Breast epithelium (tissue), 4 donors: ENCODE data around the gene LIPC. TPM values are rescaled to one million over a fixed set of nuclear protein-coding genes. Genes with fewer than 3 reads are reported as not detected.

Experiments
- DNase-seq, 2 donors: peaks; one replicate each; pipeline ENCODE4 v3.0.0-alpha.2; 2019; ENCODE audit warnings: low spot score in 2 of 2
- H3K27ac ChIP-seq, 2 donors: fragments of 200-600 bp; sonication (generic) in 1 of 2; one replicate each; pipeline ENCODE4 v1.5.1; 2016 to 2019; ENCODE audit warnings: mild to moderate bottlenecking in 1 of 2
- H3K27me3 ChIP-seq, 2 donors: fragments of 200-600 bp; sonication (generic) in 1 of 2; one replicate each; pipeline versions ENCODE4 v1.5.1 to v1.6.0; 2017 to 2019; ENCODE audit warnings: control low read depth in 1 of 2, mild to moderate bottlenecking in 1 of 2
- H3K36me3 ChIP-seq: fragments of 200-600 bp; one replicate; pipeline ENCODE4 v1.5.1; 2019
- H3K4me1 ChIP-seq, 2 donors: fragments of 200-600 bp; sonication (generic); one replicate each; pipeline ENCODE4 v1.5.1; 2016 to 2019; ENCODE audit warnings: control low read depth in 1 of 2
- H3K4me3 ChIP-seq, 3 donors: fragments of 200-600 bp; sonication (generic); 1 replicate in 2 of 3; 2 replicates in 1 of 3; pipeline ENCODE4 v1.5.1; 2016 to 2019; ENCODE audit warnings: mild to moderate bottlenecking in 3 of 3, moderate library complexity in 2 of 3
- H3K9me3 ChIP-seq, 2 donors: fragments of 200-600 bp; sonication (generic) in 1 of 2; one replicate each; pipeline ENCODE4 v1.5.1; 2016 to 2019; ENCODE audit warnings: control low read depth in 1 of 2
- CTCF ChIP-seq, 3 donors: fragments of 450-650 bp; IDR thresholded peaks; one replicate each; pipeline ENCODE4 v1.5.1; 2016 to 2017; ENCODE audit warnings: antibody characterized with exemption in 3 of 3, mild to moderate bottlenecking in 3 of 3, moderate library complexity in 3 of 3
- POLR2A ChIP-seq: fragments of 450-650 bp; IDR thresholded peaks from one replicate; pipeline ENCODE4 v1.6.1; 2016; ENCODE audit warnings: antibody characterized with exemption, mild to moderate bottlenecking, moderate library complexity
- POLR2AphosphoS5 ChIP-seq, 3 donors: sonication (generic); formaldehyde crosslinking; IDR thresholded peaks; one replicate each; pipeline ENCODE4 v1.6.1; 2017; ENCODE audit warnings: antibody characterized with exemption in 3 of 3
- intact Hi-C: fragments of 100-400 bp; cut with DNase I; formaldehyde crosslinking; loops from one replicate; pipeline ENCODE4 v1.15.1; 2023; ENCODE audit warnings: low total_unique reads
- total RNA-seq, 3 donors: library from RNA; depleted of rRNA; stranded (reverse); fragments of >200 nt; gene quantifications; one replicate each; pipeline ENCODE4 v1.1.0, GENCODE V29; 2016

LIPC gene
- total RNA-seq, 3 donors from 2014 or later, result 0.15 to 0.80 TPM; not detected in 1

GRCh38 chr15:58472221-58472620, 40.4 kb downstream of the LIPC start:
- intact Hi-C loops, result no loop called here
- H3K4me1 ChIP-seq, result no peaks in the 10 kb centered on the region
- H3K27ac ChIP-seq, result no peak overlapping the region
- no peaks in the 10 kb centered on the region for H3K27me3 ChIP-seq
- no peaks in the 10 kb centered on the region for H3K36me3 ChIP-seq
- no peak for DNase-seq
- TF ChIP-seq POLR2AphosphoS5 (IDR thresholded peaks at IDR 0.05) (no peak), POLR2A (no peak), CTCF (IDR thresholded peaks at IDR 0.05) (no peak)
- H3K4me3 ChIP-seq, result no peak overlapping the region
- no peaks in the 10 kb centered on the region for H3K9me3 ChIP-seq

- Histone ChIP-seq H3K9me3 (no peaks in the 10 kb centered on the region), H3K4me3 (no peak overlapping the region), H3K27me3 (no peaks in the 10 kb centered on the region), H3K4me1 (no peaks in the 10 kb centered on the region), H3K36me3 (no peaks in the 10 kb centered on the region), H3K27ac (peak overlapping the region in 1 of 2 donors; percentile 49)
- TF ChIP-seq CTCF (IDR thresholded peaks at IDR 0.05) (no peak), POLR2A (no peak), POLR2AphosphoS5 (IDR thresholded peaks at IDR 0.05) (no peak)
- intact Hi-C loops, result no loop called here
- no peak for DNase-seq
Observed at GRCh38 chr15:58472821-58473581, 41.2 kb downstream of the LIPC start.

- peak overlapping the region in 1 of 2 donors; percentile 49 for H3K27ac ChIP-seq
- TF ChIP-seq CTCF (IDR thresholded peaks at IDR 0.05) (no peak), POLR2A (no peak), POLR2AphosphoS5 (IDR thresholded peaks at IDR 0.05) (no peak)
- intact Hi-C loops, result no loop called here
Observed at GRCh38 chr15:58473724-58474123, 41.9 kb downstream of the LIPC start.

GRCh38 chr15:58474741-58475323, 43.0 kb downstream of the LIPC start:
- Histone ChIP-seq H3K9me3 (no peaks in the 10 kb centered on the region), H3K36me3 (no peaks in the 10 kb centered on the region), H3K4me3 (no peak overlapping the region), H3K27me3 (no peaks in the 10 kb centered on the region), H3K4me1 (no peaks in the 10 kb centered on the region), H3K27ac (peak overlapping the region in 1 of 2 donors; percentile 46)
- DNase-seq, result no peak
- intact Hi-C loops, result no loop called here
- TF ChIP-seq POLR2A (no peak), POLR2AphosphoS5 (IDR thresholded peaks at IDR 0.05) (no peak), CTCF (IDR thresholded peaks at IDR 0.05) (no peak)

More at GRCh38 chr15:58473724-58474123, 41.9 kb downstream of the LIPC start:
- H3K36me3 ChIP-seq, result no peaks in the 10 kb centered on the region
- no peak overlapping the region for H3K4me3 ChIP-seq
- no peaks in the 10 kb centered on the region for H3K27me3 ChIP-seq
- no peaks in the 10 kb centered on the region for H3K9me3 ChIP-seq
- H3K4me1 ChIP-seq, result no peaks in the 10 kb centered on the region
- DNase-seq, result no peak
